ENCODE results near the gene SIGMAR1. TPM values are rescaled to one million over a fixed set of nuclear protein-coding genes. Genes with fewer than 3 reads are reported as not detected.
A peak's percentile ranks its signal among the peaks of the same experiment; 100 is the strongest.

Gene SIGMAR1
- total RNA-seq, 2 donors from 2014 or later: 26.7 to 57.1 TPM

DNA sequence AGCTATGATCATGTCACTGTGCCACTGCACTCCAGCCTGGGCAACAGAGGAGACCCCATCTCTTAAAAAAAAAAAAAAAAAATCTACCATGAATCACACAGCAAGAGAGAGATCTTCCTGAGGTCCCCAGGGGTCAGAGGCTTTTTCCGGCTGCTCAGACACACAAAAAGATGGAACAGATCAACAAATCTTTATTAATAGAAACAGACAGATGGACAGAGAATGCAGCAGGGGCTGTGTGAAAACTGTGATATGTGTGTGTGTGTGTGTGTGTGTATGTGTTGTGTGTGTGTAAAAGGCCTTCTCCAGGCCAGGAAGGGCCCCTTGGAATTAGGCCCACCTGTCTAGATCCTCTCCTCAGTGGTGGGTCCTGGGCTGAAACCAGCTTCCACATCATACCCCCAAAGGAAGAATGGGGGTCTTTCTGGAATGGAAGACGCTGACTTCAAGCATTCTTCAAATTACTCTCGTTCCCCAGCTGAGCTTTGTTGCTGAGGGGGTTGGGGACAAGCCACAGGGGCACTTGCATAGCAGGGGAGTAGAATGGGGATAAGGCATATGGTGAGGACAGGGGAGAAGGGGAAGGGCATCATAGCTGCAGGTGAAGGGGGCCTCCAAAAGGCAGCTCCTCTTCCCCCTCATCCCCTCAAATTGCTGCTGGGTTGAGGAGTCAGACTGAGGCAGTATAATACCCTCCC, 2.9 kb downstream of the SIGMAR1 start:
- 84 to 96% methylated on average over 3 of the region's 3 CpGs for WGBS, 2 donors
- H3K27me3 ChIP-seq: no peaks in the 10 kb centered on the region
- no peak for DNase-seq
- no peak for ATAC-seq
- H3K36me3 ChIP-seq (replicated peaks in 1 of 2; ENCODE audit: insufficient read depth in 1 of 2, low read depth in 2 of 2): no peaks in the 10 kb centered on the region
- H3K4me1 ChIP-seq: peaks cover 28% of the 10 kb centered on the region
- H3K9me3 ChIP-seq: no peaks in the 10 kb centered on the region
- TF ChIP-seq POLR2A (IDR thresholded peaks at IDR 0.05): no peak
- TF ChIP-seq, protein P1, sequence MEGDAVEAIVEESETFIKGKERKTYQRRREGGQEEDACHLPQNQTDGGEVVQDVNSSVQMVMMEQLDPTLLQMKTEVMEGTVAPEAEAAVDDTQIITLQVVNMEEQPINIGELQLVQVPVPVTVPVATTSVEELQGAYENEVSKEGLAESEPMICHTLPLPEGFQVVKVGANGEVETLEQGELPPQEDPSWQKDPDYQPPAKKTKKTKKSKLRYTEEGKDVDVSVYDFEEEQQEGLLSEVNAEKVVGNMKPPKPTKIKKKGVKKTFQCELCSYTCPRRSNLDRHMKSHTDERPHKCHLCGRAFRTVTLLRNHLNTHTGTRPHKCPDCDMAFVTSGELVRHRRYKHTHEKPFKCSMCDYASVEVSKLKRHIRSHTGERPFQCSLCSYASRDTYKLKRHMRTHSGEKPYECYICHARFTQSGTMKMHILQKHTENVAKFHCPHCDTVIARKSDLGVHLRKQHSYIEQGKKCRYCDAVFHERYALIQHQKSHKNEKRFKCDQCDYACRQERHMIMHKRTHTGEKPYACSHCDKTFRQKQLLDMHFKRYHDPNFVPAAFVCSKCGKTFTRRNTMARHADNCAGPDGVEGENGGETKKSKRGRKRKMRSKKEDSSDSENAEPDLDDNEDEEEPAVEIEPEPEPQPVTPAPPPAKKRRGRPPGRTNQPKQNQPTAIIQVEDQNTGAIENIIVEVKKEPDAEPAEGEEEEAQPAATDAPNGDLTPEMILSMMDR (IDR thresholded peaks at IDR 0.05): no peak
- intact Hi-C loops (cut with DNase I): no loop called here
- H3K27ac ChIP-seq: no peak overlapping the region
- no peak overlapping the region for H3K4me3 ChIP-seq

DNA sequence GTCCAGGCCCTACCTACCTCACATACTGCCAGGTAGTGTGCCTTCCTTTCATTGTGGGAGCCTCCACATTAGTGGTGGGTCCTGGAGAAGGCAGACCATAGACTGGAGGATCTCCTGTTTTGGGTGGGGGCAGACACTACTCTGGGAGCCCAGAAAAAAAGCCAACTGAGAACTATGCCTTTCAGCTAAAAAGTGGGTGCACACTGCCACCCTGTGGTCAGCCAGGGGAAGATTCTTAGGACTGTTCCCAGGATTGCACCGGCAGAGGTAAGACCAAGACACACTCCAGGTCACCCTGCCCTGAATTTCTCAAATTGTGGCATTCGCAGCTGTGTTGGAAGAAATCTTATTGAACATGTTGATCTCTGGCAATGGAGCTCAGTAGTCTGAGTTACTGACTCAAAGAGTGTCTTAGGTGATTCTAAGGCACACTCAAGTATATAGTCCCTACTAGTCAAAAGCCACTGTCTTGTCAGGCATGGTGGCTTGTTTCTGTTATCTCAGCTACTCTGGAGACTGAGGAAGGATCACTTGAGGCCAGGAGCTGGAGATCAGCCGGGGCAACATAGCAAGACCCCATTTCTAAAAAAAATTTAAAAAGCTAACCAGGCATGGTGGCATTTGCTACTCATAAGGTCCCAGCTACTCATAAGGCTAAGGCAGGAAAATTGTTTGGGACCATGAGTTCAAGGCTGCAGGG, 3.6 kb downstream of the SIGMAR1 start:
- Histone ChIP-seq H3K27ac (no peak overlapping the region), H3K27me3 (no peaks in the 10 kb centered on the region), H3K4me3 (no peak overlapping the region), H3K36me3 (replicated peaks in 1 of 2; ENCODE audit: insufficient read depth in 1 of 2, low read depth in 2 of 2) (no peaks in the 10 kb centered on the region), H3K9me3 (no peaks in the 10 kb centered on the region), H3K4me1 (peaks cover 32% of the 10 kb centered on the region)
- WGBS, 2 donors: 5 to 20% methylated on average over 3 of the region's 3 CpGs
- ATAC-seq: peak; percentile 31
- peak; percentile 68 to 72 (median 70) for DNase-seq
- TF ChIP-seq POLR2A (IDR thresholded peaks at IDR 0.05): no peak
- TF ChIP-seq, protein P1 (IDR thresholded peaks at IDR 0.05): peak; percentile 53 to 84 (median 78)
- intact Hi-C loops (cut with DNase I): no loop called here

DNA sequence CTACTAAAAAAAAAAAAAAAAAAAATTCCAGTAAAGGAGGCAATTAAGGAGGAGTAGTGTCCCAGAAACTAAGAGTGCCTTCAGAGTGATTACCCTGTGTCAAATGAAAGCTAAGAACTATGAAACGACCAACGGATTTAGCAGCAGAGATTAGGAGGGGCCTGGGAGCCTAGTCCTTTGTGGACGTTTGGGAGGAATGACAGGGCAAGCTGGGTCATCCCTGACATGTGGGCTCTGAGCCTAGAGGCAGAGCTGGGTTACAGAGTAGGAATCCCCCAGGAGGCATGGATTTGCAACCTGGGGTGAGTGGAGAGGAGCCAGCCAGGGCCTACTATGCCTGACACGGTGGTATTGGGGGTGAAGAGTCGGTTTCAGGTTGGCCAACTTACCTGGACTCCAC, 4.4 kb downstream of the SIGMAR1 start:
- Histone ChIP-seq H3K4me1 (peaks cover 33% of the 10 kb centered on the region), H3K36me3 (replicated peaks in 1 of 2; ENCODE audit: insufficient read depth in 1 of 2, low read depth in 2 of 2) (no peaks in the 10 kb centered on the region), H3K27ac (no peak overlapping the region), H3K27me3 (peaks cover 0 to 4% of the 10 kb centered on the region in 2 donors), H3K4me3 (no peak overlapping the region), H3K9me3 (no peaks in the 10 kb centered on the region)
- 55 to 63% methylated on average over 5 of the region's 5 CpGs for WGBS, 2 donors
- intact Hi-C loops (cut with DNase I): no loop called here
- TF ChIP-seq POLR2A (IDR thresholded peaks at IDR 0.05): no peak
- no peak for DNase-seq
- no peak for ATAC-seq

DNA sequence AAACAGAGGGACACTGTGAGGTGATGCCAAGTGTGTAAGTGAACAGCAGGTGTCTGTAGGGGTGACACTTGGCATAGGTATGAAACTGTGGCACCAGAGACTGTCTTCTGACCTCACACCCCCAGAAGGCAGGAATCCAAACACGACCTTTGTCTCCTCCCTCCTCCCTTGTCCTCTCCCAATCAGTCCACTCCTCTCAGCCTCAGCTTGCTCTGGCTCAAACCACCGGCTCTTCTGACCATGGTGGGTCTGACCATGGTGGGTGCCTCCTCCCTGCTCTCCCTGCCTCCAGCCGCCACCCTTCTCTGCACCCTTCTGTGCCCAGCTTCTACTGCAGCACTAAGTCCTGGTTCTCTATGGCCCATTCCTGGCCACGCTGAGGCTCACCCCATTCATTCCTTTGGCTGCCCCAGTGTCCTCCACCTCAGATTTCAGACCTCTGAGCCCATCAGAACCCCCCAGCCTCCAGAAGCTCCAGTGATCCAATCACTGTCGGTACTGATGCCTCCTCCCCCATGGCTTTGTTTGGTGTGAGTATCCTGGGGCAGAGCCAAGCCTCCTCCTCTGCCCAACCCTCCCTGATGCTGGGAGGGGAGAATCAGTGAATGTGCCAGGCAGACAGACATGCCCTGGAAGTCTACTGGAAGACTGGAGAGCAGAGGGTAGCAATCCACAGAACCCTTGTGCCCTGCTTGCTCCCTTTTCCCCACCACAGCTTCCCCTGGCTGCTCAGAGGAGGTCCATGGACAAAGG, 7.0 kb downstream of the SIGMAR1 start:
- Histone ChIP-seq H3K4me3 (no peak overlapping the region), H3K4me1 (peaks cover 12% of the 10 kb centered on the region), H3K27ac (no peak overlapping the region), H3K9me3 (no peaks in the 10 kb centered on the region), H3K27me3 (peaks cover 0 to 17% of the 10 kb centered on the region in 2 donors), H3K36me3 (replicated peaks in 1 of 2; ENCODE audit: insufficient read depth in 1 of 2, low read depth in 2 of 2) (no peaks in the 10 kb centered on the region)
- no peak for ATAC-seq
- TF ChIP-seq, protein P1 (IDR thresholded peaks at IDR 0.05): no peak
- TF ChIP-seq POLR2A (IDR thresholded peaks at IDR 0.05): no peak
- DNase-seq: no peak
- 26 to 30% methylated on average over 5 of the region's 5 CpGs for WGBS, 2 donors
- intact Hi-C loops (cut with DNase I): no loop called here

DNA sequence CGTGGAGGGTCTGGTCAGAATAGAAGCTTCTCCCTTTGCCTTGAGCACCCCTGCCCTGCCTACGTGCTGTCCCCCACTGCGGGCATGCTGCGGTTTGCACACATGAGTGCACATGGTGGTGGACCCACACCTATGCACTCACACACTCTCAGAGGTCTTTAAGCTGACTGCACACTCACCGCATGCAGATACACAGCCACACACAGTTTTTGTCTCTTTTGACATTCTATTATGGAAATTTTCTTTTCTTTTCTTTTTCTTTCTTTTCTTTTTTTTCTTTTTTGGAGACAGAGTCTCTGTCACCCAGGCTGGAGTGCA, 8.1 kb downstream of the SIGMAR1 start:
- WGBS, 2 donors: 22 to 26% methylated on average over 5 of the region's 5 CpGs
- Histone ChIP-seq H3K4me1 (peaks cover 12% of the 10 kb centered on the region), H3K36me3 (replicated peaks in 1 of 2; ENCODE audit: insufficient read depth in 1 of 2, low read depth in 2 of 2) (no peaks in the 10 kb centered on the region), H3K4me3 (no peak overlapping the region), H3K27me3 (peaks cover 0 to 22% of the 10 kb centered on the region in 2 donors), H3K27ac (no peak overlapping the region), H3K9me3 (no peaks in the 10 kb centered on the region)
- intact Hi-C loops (cut with DNase I): no loop called here
- TF ChIP-seq POLR2A (IDR thresholded peaks at IDR 0.05): no peak
- TF ChIP-seq, protein P1 (IDR thresholded peaks at IDR 0.05): no peak
- no peak for DNase-seq
- ATAC-seq: no peak
